ENCODE results near the gene ZNF30.

DNA sequence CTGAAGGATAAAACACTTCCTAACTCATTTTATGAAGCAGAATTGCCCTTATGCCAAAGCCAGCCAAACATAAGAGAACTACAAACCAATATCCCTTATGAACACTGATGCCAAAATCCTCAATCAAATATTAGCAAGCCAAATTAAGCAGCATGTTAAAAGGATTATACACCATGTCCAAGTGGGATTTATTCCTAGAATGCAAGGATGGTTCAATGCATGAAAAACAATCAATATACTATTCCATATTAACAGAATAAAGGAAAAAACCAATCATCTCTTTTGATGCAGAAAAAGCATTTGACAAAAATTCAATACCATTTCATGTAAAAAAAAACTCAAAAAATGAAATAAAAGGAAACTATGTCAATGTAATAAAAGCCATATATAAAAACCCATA, 26.4 kb downstream of the ZNF30 start:
- TF ChIP-seq POLR2A (IDR thresholded peaks at IDR 0.05), result no peak
- TF ChIP-seq, protein P1, sequence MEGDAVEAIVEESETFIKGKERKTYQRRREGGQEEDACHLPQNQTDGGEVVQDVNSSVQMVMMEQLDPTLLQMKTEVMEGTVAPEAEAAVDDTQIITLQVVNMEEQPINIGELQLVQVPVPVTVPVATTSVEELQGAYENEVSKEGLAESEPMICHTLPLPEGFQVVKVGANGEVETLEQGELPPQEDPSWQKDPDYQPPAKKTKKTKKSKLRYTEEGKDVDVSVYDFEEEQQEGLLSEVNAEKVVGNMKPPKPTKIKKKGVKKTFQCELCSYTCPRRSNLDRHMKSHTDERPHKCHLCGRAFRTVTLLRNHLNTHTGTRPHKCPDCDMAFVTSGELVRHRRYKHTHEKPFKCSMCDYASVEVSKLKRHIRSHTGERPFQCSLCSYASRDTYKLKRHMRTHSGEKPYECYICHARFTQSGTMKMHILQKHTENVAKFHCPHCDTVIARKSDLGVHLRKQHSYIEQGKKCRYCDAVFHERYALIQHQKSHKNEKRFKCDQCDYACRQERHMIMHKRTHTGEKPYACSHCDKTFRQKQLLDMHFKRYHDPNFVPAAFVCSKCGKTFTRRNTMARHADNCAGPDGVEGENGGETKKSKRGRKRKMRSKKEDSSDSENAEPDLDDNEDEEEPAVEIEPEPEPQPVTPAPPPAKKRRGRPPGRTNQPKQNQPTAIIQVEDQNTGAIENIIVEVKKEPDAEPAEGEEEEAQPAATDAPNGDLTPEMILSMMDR (IDR thresholded peaks at IDR 0.05), result no peak

Data from transverse colon (tissue), 3 donors.